Nephron (organoid): ENCODE measurements around the gene CFC1.
"Not testable (repeated sequence)": the region's sequence is repeated elsewhere in the genome, so short reads cannot be mapped to it uniquely, and the experiment has no call there.

Source experiments
- H3K27ac Mint-ChIP-seq, 3 experiments: 2 replicates each; pipeline ENCODE4 v1.8.0; 2020; ENCODE audit warnings: mixed read lengths in 3 of 3, mild to moderate bottlenecking in 2 of 3, moderate library complexity in 1 of 3
- H3K27me3 Mint-ChIP-seq: 2 replicates; pipeline ENCODE4 v1.8.0; 2021; ENCODE audit warnings: low read depth, mild to moderate bottlenecking, moderate library complexity, mixed read lengths
- H3K36me3 Mint-ChIP-seq: 2 replicates; pipeline ENCODE4 v1.8.0; 2020; ENCODE audit warnings: low read depth, mixed read lengths
- H3K4me1 Mint-ChIP-seq: 2 replicates; pipeline ENCODE4 v1.8.0; 2020; ENCODE audit warnings: mixed read lengths
- H3K4me3 Mint-ChIP-seq, 3 experiments: 2 replicates each; pipeline ENCODE4 v1.8.0; 2020; ENCODE audit warnings: mild to moderate bottlenecking in 3 of 3, mixed read lengths in 3 of 3, moderate library complexity in 2 of 3
- H3K9me3 Mint-ChIP-seq: 2 replicates; pipeline ENCODE4 v1.8.0; 2020; ENCODE audit warnings: mixed read lengths

The CFC1 gene

DNA sequence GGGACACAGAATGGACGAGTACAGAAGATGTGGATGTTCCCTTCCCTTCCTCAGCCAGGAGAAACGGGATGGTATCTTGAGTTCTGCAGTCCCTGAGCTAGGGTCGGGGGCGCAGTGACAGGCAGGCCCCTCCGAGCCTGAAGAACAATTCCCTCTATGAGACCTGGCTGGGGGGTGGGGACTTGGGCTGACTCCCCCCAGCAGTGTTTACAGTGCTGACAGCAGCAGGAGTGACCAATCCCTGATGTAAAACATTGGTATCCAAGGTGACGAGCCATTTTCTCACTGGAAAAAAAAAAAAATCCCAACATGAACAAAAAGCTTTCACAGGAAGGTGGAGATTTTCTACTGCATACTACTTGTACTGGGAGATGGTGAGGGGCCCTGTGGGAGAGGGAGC is at the start of gene CFC1:
TSS of gene CFC1 (minus strand) at position 183 of the 400 bp plus-strand sequence. CDS start 288 bp downstream, outside the sequence.
- not testable (repeated sequence) for H3K4me1 Mint-ChIP-seq, H3K27me3 Mint-ChIP-seq, H3K4me3 Mint-ChIP-seq, H3K27ac Mint-ChIP-seq, H3K36me3 Mint-ChIP-seq, H3K9me3 Mint-ChIP-seq

DNA sequence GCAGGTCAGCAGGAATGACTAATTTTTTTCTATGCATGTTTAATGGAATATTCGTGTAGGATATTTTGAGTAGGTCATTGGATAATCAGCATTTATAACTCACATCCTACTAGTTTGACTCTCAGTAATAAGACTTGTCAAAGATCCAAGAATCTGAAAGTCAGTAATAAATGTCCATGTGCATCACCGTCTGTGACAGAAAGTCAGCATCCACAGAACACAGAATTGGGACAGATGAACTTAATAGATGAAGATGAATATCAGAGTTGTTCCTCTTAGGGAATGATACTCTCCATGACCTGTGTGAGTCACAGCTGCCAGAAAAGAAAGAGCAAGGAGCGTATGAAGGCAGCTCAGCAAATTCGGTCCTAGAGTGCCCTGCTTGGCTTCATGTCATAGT is 42.3 kb upstream of the CFC1 start:
- not testable (repeated sequence) for H3K4me3 Mint-ChIP-seq, H3K36me3 Mint-ChIP-seq, H3K4me1 Mint-ChIP-seq, H3K27ac Mint-ChIP-seq, H3K27me3 Mint-ChIP-seq, H3K9me3 Mint-ChIP-seq

DNA sequence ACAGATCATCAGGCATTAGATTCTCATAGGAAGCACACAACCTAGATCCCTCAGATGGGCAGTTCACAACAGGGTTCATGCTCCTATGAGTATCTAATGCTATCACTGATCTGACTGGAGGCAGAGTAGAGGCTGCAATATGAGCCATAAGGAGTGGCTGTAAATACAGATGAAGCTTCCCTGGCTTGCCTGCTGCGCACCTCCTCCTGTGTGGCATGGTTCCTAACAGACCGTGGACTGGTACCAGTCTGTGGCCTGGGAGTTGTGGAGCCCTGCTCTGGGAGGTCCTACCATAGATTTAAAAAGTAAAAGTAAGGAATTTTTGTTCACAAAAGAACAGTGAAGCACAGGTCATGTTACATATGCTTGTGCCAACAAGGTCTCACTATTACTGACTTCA is 39.6 kb upstream of the CFC1 start:
- H3K4me1 Mint-ChIP-seq, H3K4me3 Mint-ChIP-seq, H3K36me3 Mint-ChIP-seq, H3K27ac Mint-ChIP-seq, H3K9me3 Mint-ChIP-seq, H3K27me3 Mint-ChIP-seq: not testable (repeated sequence)

DNA sequence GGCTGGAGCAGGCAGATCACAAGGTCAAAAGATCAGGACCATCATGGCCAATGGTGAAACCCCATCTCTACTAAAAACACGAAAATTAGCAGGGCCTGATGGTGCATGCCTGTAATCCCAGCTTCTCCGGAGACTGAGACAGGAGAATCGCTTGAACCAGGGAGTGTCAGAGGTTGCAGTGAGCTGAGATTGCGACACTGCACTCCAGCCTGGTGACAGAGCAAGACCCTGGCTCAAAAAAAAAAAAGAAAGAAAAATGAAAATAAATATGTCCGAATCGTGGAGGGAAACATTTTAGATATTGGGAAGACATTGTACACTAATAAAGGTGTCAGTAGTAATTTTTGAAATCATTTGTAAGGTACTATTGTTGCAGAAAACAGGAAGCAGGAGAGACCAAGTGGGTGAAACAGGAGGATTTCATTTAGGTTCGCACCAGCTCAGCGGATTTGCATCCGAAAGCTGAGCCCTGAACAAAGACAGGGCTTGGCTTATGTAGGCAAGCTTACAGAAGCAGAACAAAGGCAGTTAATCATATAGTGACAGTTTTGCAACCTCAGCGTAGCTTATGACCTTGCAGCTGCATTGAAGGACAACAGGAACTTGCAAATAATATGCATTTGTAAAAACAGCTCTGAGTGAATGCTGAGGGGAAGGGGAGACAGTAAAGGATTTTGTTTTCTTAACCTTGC is 29.6 kb upstream of the CFC1 start:
- not testable (repeated sequence) for H3K4me1 Mint-ChIP-seq, H3K27me3 Mint-ChIP-seq, H3K4me3 Mint-ChIP-seq, H3K36me3 Mint-ChIP-seq, H3K9me3 Mint-ChIP-seq, H3K27ac Mint-ChIP-seq

DNA sequence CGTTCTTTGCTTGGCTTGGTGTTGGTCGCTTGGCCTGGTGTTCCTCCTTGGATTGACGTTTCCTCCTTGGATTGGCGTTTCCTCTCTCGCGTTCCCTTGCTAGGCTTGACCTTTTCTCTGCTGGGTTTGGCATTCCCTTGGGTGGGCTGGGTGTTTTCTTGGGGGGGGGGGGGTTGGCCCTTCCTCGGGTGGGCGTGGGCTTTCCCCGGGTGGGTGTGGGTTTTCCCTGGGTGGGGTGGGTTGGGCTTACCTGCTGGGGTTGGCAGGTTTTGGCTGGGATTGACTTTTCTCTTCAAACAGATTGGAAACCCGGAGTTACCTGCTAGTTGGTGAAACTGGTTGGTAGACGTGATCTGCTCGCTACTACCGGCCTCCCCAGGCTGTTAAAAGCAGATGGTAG is 11.8 kb upstream of the CFC1 start, which contains the start of gene POTEJ:
TSS of gene POTEJ (plus strand) at position 301 of the 400 bp plus-strand sequence. CDS start at position 394, 93 bp downstream.
- H3K36me3 Mint-ChIP-seq, H3K27me3 Mint-ChIP-seq, H3K27ac Mint-ChIP-seq, H3K4me1 Mint-ChIP-seq, H3K4me3 Mint-ChIP-seq, H3K9me3 Mint-ChIP-seq: not testable (repeated sequence)

DNA sequence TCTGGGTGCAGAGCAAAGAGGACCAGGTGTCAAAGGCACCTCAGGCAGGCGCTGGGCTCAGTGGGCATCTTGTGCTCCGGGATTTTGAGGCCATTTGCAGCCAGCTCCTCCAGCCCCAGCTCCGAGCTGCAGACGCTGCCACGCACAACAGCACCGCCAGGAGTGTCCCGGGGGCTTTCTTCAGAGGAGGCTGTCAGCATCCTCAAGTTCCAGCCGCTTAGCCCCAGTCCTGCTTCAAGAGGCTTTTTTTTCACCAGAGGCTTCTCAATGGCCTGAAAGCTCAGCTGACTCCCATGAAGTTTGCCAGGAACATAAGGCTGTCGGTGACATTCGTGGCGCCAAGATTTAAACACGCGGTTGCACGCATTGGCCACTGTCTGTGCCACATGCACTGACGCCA is 11.1 kb upstream of the CFC1 start:
- not testable (repeated sequence) for H3K9me3 Mint-ChIP-seq, H3K27ac Mint-ChIP-seq, H3K4me1 Mint-ChIP-seq, H3K27me3 Mint-ChIP-seq, H3K36me3 Mint-ChIP-seq, H3K4me3 Mint-ChIP-seq

DNA sequence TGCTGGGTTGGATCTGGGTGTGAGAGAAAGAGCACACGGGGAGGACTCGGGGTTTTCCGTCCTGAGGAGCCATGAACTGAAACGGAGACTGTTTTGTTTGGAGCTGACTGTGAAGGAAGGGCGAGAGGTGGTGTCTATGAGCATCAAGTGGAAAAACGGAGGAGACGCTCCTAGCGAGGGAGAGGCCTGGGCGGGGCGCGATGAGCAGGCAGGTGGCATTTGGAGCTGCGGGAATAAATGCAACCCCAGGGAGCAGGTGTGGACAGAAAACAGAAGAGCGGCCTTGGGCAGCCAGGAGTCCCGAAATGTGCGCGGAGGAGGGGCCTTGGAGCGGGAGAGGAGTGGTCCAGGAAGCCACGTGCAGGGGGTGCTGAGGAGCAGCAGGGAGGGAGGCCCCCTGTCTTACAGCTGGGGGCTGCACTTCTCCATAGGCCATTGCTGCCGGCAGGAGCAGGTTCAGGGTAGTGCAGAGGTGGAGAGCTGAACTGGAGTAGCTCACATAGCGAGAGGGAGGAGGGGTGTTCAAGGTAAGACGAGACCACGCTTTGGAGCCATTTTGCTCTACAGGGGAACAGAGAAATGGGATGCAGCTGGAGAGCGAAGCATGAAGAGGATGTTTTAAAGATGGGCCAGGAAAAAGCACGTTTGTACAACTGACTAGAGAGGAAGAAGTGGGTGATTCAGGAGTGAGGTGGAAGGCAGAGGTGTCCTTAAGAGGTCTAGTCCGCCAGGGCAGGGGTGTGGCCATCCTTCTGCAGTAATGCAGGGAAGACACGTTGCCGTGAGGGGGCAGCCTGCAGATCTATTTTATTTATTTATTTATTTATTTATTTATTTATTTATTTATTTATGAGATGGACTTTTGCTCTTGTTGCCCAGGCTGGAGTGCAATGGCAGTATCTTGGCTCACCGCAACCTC is 9.9 kb upstream of the CFC1 start:
- H3K4me3 Mint-ChIP-seq, H3K36me3 Mint-ChIP-seq, H3K27me3 Mint-ChIP-seq, H3K9me3 Mint-ChIP-seq, H3K4me1 Mint-ChIP-seq, H3K27ac Mint-ChIP-seq: not testable (repeated sequence)

DNA sequence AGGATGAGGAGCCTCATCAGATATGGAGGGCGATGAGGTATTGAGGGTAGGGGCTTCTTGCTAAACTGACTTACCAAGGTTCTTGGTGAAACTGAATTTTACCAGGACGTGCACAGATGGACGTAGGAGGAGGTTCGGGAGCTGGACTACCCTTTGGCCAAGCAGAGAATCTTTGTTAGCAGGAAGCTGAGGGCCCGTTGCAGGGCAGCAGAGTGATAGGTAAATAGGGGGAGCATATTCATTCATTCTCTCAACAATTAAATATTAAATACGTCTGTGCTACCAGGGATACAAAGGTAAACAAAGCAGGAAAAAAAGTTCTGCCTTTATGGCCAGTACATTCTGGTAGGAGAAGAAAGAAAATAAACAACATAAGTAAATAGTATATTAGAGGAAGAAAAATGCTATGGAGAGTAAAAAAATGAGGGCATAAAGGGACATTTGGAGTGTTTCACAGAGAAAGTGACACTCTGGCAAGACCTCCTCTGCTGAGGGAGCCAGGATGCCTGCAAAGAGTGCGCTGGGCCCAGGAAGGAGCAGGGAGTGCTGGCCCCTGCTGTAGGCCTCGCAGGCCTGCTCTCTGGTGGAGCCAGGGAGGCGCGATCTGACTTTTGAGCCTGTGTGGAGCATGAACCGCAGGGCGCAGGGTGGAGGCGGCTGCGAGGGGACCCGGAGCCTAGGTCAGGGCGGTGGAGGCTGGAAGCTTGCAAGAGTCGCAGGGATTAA is 9.1 kb upstream of the CFC1 start:
- not testable (repeated sequence) for H3K36me3 Mint-ChIP-seq, H3K27me3 Mint-ChIP-seq, H3K4me3 Mint-ChIP-seq, H3K4me1 Mint-ChIP-seq, H3K27ac Mint-ChIP-seq, H3K9me3 Mint-ChIP-seq

DNA sequence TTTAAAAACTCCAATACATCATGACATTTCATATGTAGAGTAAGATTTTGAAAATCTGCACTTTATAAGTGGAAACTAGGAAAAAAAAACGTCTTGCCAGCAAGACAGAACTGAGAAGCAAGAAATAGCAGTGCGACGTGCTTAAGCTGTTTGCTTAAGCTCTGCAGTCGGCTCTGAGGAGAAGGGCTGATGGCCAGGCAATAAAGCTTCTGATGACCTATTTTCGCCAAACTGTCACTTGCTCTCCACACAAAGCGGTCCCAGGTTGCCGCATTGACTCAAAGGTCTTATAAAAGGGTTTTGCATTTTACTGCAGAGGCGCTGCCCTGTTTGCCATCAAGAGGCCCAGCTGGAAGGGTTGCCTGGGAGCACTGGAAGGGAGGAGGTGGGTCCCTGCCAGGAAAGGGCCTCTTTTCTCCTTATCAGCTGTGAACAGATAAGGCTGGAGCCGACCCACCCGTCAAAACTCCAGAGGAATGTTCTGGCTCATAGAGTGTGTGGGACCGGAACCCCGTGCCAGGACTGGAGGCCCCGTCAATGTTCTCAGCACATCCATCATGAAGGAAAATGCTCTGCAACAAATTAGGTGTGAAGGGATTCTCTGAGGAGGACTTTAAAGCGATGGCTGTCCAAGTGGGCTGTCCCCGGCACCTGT is 2.4 kb upstream of the CFC1 start:
- not testable (repeated sequence) for H3K4me1 Mint-ChIP-seq, H3K27me3 Mint-ChIP-seq, H3K36me3 Mint-ChIP-seq, H3K4me3 Mint-ChIP-seq, H3K9me3 Mint-ChIP-seq
- H3K27ac Mint-ChIP-seq, result peak overlapping the region in 2 of 3 experiments; percentile 56 to 62

DNA sequence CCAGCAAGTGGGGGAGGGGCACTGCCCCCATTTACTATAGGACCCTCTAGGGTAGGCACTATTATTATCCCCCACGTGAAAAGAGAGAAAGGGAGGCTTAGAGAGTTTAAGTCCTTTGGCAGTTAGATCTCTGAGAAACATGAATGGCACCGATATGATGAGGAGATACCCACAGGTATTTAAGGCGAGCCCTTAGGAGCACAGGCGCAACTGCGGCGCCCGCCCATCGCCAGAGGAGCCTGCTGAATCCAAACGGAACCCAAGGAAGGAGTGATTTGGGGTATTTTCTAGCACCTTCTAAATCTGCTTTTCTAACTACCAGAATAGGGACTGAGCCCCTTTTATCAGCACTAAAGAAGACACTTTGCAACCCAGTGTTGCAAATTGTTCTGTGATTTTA is 551 bp upstream of the CFC1 start:
- H3K4me3 Mint-ChIP-seq, H3K9me3 Mint-ChIP-seq, H3K27me3 Mint-ChIP-seq, H3K4me1 Mint-ChIP-seq, H3K36me3 Mint-ChIP-seq, H3K27ac Mint-ChIP-seq: not testable (repeated sequence)

DNA sequence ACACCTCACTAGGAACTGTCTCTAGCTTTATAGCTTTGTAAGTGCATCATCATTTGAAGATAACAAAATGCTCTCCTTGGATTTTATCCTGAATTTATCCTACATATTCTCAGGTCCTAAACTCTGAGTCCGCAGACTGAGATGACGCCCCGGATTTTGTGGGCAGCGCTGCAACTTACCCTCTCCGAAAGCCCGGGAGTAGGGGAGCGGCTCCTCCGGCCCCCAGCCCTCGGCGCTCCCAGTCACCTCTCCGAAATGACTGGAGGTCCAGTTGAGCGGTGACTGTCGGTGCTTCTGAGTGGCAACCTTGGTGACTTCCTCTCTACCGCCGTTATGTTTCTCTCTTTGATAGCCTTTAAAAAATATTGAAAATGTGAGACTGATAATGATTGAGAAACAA is 912 bp downstream of the CFC1 start:
- peak overlapping the region in 1 of 3 experiments; percentile 39 for H3K4me3 Mint-ChIP-seq
- not testable (repeated sequence) for H3K36me3 Mint-ChIP-seq, H3K9me3 Mint-ChIP-seq, H3K4me1 Mint-ChIP-seq, H3K27ac Mint-ChIP-seq, H3K27me3 Mint-ChIP-seq

DNA sequence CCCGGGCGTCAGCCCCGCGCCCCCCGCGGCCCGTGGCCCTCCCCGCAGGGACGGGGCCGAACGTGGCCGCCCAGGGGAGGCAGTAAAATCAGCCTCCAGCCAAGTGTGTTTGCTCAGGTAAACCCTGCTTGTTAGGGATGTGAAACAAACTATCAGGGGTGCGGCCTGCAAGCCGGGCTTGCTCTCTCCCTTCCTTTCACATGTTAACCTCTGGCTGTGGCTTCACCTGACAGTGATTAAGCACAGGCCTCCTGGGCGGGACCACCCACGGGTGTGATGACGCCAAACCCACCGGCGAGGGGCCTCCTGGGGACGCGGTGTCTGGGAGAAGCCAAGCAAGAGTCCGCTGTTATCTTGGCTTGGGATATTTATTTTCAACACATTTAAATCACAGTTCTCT is 1.4 kb downstream of the CFC1 start:
- not testable (repeated sequence) for H3K9me3 Mint-ChIP-seq, H3K36me3 Mint-ChIP-seq, H3K4me1 Mint-ChIP-seq, H3K27ac Mint-ChIP-seq, H3K27me3 Mint-ChIP-seq
- H3K4me3 Mint-ChIP-seq, result peak overlapping the region in 1 of 3 experiments; percentile 39

DNA sequence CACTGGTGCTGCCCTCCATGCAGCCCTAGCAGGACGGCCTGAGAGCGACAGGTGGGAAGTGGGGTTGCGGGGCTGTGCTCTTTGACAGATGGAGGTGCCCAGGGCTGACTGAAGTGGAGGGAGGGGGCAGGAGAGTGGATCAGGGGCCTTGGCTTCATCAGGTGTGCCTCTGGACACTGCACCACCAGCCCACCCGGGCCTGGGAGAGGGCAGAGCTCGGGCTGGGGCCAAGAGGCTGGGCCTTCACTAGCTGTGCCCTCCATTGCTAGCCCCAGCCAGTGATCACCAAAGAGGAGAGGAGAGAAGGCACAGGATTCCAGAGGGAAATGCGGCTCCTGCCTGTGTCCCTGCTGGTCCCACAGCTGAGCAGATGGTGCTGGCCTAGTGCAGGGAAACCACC is 2.6 kb downstream of the CFC1 start:
- not testable (repeated sequence) for H3K36me3 Mint-ChIP-seq, H3K27ac Mint-ChIP-seq, H3K4me3 Mint-ChIP-seq, H3K27me3 Mint-ChIP-seq, H3K4me1 Mint-ChIP-seq, H3K9me3 Mint-ChIP-seq

DNA sequence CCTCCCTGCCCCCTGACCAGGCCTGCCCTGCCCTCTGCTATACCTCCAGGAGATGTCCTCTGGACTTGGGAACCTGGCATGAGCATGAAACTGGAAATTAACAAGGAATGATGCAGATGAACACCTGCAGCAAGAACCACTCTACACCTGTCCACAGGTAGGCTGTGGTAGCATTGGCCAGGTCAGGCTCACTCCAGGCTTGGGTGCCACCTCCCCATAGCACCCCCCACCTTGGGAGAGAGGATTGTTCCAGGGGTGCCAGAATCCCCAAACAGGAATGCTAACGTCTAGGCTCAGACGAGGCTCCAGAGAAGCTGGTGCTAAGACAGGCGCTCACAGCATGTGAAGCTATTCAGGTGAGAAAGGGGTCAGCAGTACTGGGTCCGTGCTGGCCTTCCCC is 5.4 kb downstream of the CFC1 start:
- H3K4me1 Mint-ChIP-seq, H3K9me3 Mint-ChIP-seq, H3K36me3 Mint-ChIP-seq, H3K27me3 Mint-ChIP-seq, H3K27ac Mint-ChIP-seq, H3K4me3 Mint-ChIP-seq: not testable (repeated sequence)
